HG03066 (cell line): ENCODE measurements around the gene CEP128.

ENCODE experiments used
- ATAC-seq: cut with Tn5 transposase; IDR thresholded peaks from one replicate; pipeline ENCODE4 v1.9.1; 2021; ENCODE audit warnings: low read depth; ENCODE audit not compliant: unreplicated experiment

The CEP128 gene

GRCh38 chr14:80941241-80942185 is at the start of gene CEP128:
CEP128 (minus strand) TSS chr14:80941738.
- ATAC-seq, result peak; percentile 95

GRCh38 chr14:80988735-80989429 is 47.3 kb upstream of the CEP128 start:
- ATAC-seq, result no peak

GRCh38 chr14:80988192-80988591 is 46.7 kb upstream of the CEP128 start:
- ATAC-seq, result no peak

GRCh38 chr14:80987235-80988032 is 45.9 kb upstream of the CEP128 start:
- no peak for ATAC-seq

GRCh38 chr14:80982711-80983110 is 41.2 kb upstream of the CEP128 start:
- ATAC-seq, result no peak

- no peak for ATAC-seq
These were observed 40.1 kb upstream of the CEP128 start for GRCh38 chr14:80981673-80982072.

- ATAC-seq, result no peak
These were observed 39.6 kb upstream of the CEP128 start for GRCh38 chr14:80981156-80981555.

GRCh38 chr14:80979951-80980350 is 38.4 kb upstream of the CEP128 start:
- ATAC-seq, result no peak

- ATAC-seq, result no peak
These were observed 36.9 kb upstream of the CEP128 start for GRCh38 chr14:80978403-80978802.

GRCh38 chr14:80977221-80977620 is 35.7 kb upstream of the CEP128 start:
- no peak for ATAC-seq

- ATAC-seq, result no peak
These were observed 33.1 kb upstream of the CEP128 start for GRCh38 chr14:80974679-80975078.

GRCh38 chr14:80973931-80974641 is 32.5 kb upstream of the CEP128 start:
- no peak for ATAC-seq

GRCh38 chr14:80965037-80965436 is 23.5 kb upstream of the CEP128 start:
- no peak for ATAC-seq

GRCh38 chr14:80959496-80959895 is 18.0 kb upstream of the CEP128 start:
- ATAC-seq, result peak; percentile 98

GRCh38 chr14:80958939-80959338 is 17.4 kb upstream of the CEP128 start:
- no peak for ATAC-seq

GRCh38 chr14:80958226-80958625 is 16.7 kb upstream of the CEP128 start:
- no peak for ATAC-seq

- ATAC-seq, result no peak
These were observed 16.1 kb upstream of the CEP128 start for GRCh38 chr14:80957613-80958012.

- ATAC-seq, result no peak
These were observed 15.4 kb upstream of the CEP128 start for GRCh38 chr14:80956922-80957321.

- ATAC-seq, result no peak
These were observed 14.6 kb upstream of the CEP128 start for GRCh38 chr14:80956102-80956501.

GRCh38 chr14:80955416-80955941 is 13.9 kb upstream of the CEP128 start, which contains the start of gene TSHR:
TSHR (plus strand) TSS chr14:80955621; CDS start chr14:80955681, 60 bp downstream.
- no peak for ATAC-seq
